GM23338 (cell line): ENCODE measurements around the gene DHX36. TPM values are rescaled to one million over a fixed set of nuclear protein-coding genes. Genes with fewer than 3 reads are reported as not detected.
A peak's percentile ranks its signal among the peaks of the same experiment; 100 is the strongest.

Experiments
- ATAC-seq: fragments of 200-7000 bp; cut with Tn5 transposase; 3 replicates; pipeline ENCODE4 v1.9.1; 2020
- DNase-seq: peaks from one replicate; pipeline ENCODE4 v3.0.0-alpha.2; 2015; ENCODE audit warnings: low spot score
- H2AFZ ChIP-seq: fragments of 200-600 bp; sonication (generic); 2 replicates; pipeline ENCODE4 v1.8.0; 2016; ENCODE audit warnings: antibody characterized with exemption, mild to moderate bottlenecking, moderate library complexity
- H3F3A ChIP-seq: fragments of 200-600 bp; sonication (generic); replicated peaks from 2 replicates; pipeline ENCODE4 v1.8.0; 2017; ENCODE audit warnings: antibody characterized with exemption, mixed run types, low read depth
- H3K27ac ChIP-seq: fragments of 200-600 bp; sonication (generic); 2 replicates; pipeline ENCODE4 v1.6.1; 2016; ENCODE audit warnings: low read depth
- H3K27me3 ChIP-seq: fragments of 200-600 bp; sonication (generic); 2 replicates; pipeline ENCODE4 v1.8.0; 2016; ENCODE audit warnings: mild to moderate bottlenecking, mixed run types, moderate library complexity; ENCODE audit not compliant: insufficient read depth
- H3K36me3 ChIP-seq: fragments of 200-600 bp; sonication (generic); 2 replicates; pipeline ENCODE4 v1.8.0; 2016; ENCODE audit warnings: mild to moderate bottlenecking; ENCODE audit not compliant: insufficient read depth
- H3K4me1 ChIP-seq: fragments of 200-600 bp; sonication (generic); 2 replicates; pipeline ENCODE4 v1.8.0; 2016; ENCODE audit warnings: mild to moderate bottlenecking, moderate library complexity; ENCODE audit not compliant: insufficient read depth
- H3K4me2 ChIP-seq: fragments of 200-600 bp; sonication (generic); 2 replicates; pipeline ENCODE4 v1.7.1; 2017; ENCODE audit warnings: mixed run types
- H3K4me3 ChIP-seq: fragments of 200-600 bp; sonication (generic); 2 replicates; pipeline ENCODE4 v1.6.1; 2016; ENCODE audit warnings: mixed run types
- H3K79me2 ChIP-seq: fragments of 200-600 bp; sonication (generic); replicated peaks from 2 replicates; pipeline ENCODE4 v1.8.0; 2017; ENCODE audit warnings: mild to moderate bottlenecking; ENCODE audit not compliant: insufficient read depth
- H3K9me2 ChIP-seq: fragments of 200-600 bp; sonication (generic); 2 replicates; pipeline ENCODE4 v1.8.0; 2017; ENCODE audit not compliant: insufficient read depth
- H4K20me1 ChIP-seq: fragments of 200-600 bp; sonication (generic); replicated peaks from 2 replicates; pipeline ENCODE4 v1.8.0; 2017; ENCODE audit warnings: mild to moderate bottlenecking; ENCODE audit not compliant: insufficient read depth
- H3K27ac Mint-ChIP-seq: 2 replicates; pipeline ENCODE4 v1.8.0; 2020; ENCODE audit warnings: inconsistent platforms, mild to moderate bottlenecking, moderate library complexity, mixed read lengths
- H3K27me3 Mint-ChIP-seq: 3 replicates; pipeline ENCODE4 v1.8.0; 2022; ENCODE audit warnings: low read depth, mild to moderate bottlenecking, moderate library complexity, mixed read lengths, inconsistent platforms; ENCODE audit not compliant: insufficient read depth, poor library complexity
- H3K36me3 Mint-ChIP-seq: 3 replicates; pipeline ENCODE4 v1.8.0; 2021; ENCODE audit warnings: low read depth, mild to moderate bottlenecking, inconsistent platforms, moderate library complexity, mixed read lengths
- H3K4me1 Mint-ChIP-seq: 3 replicates; pipeline ENCODE4 v1.8.0; 2020; ENCODE audit warnings: mild to moderate bottlenecking, inconsistent platforms, mixed read lengths
- H3K4me3 Mint-ChIP-seq: 3 replicates; pipeline ENCODE4 v1.8.0; 2021; ENCODE audit warnings: moderate library complexity, mild to moderate bottlenecking, inconsistent platforms, mixed read lengths
- H3K9me3 Mint-ChIP-seq: 3 replicates; pipeline ENCODE4 v1.8.0; 2020; ENCODE audit warnings: moderate library complexity, mild to moderate bottlenecking, inconsistent platforms, mixed read lengths
- EZH2 ChIP-seq: fragments of 200-600 bp; sonication (generic); IDR thresholded peaks from one replicate; pipeline ENCODE4 v1.8.0; 2017; ENCODE audit warnings: antibody characterized with exemption, mild to moderate bottlenecking, low read depth; ENCODE audit not compliant: unreplicated experiment
- NANOG ChIP-seq: IDR thresholded peaks from 2 replicates; pipeline ENCODE4 v1.6.1; 2016; ENCODE audit warnings: antibody characterized with exemption, borderline replicate concordance
- polyA plus RNA-seq: library from polyadenylated mRNA; unstranded; fragments of >200 nt; fragmentation: Nextera tagmentation; extraction: Ambion mirVana; gene quantifications from 2 replicates; pipeline ENCODE4 v1.2.1, GENCODE V29; 2016
- total RNA-seq: library from RNA; depleted of rRNA; stranded (reverse); fragments of >200 nt; shearing (Covaris generic); gene quantifications from 2 replicates; pipeline ENCODE4 v1.2.3, GENCODE V29; 2014
- TF ChIP-seq, protein P1 (sequence below): IDR thresholded peaks from 2 replicates; pipeline ENCODE4 v1.6.1; 2016; ENCODE audit warnings: antibody characterized with exemption
- TF ChIP-seq, protein P2 (sequence below): fragments of 250-450 bp; sonication (Bioruptor Pico); IDR thresholded peaks from 2 replicates; pipeline ENCODE4 v1.5.0; 2020; ENCODE audit warnings: mild to moderate bottlenecking, moderate library complexity
- TF ChIP-seq, protein P3 (sequence below), 2 experiments: fragments of 200-600 bp in 1 of 2; sonication (generic) in 1 of 2; conservative IDR thresholded peaks; 2 replicates each; pipeline versions ENCODE4 v1.5.1 to v1.6.1; 2016 to 2017; ENCODE audit warnings: antibody characterized with exemption in 2 of 2, low read depth in 2 of 2, mild to moderate bottlenecking in 2 of 2, moderate library complexity in 1 of 2

DHX36 gene
- total and polyA plus RNA-seq, 2 experiments from 2014 or later = 103 to 110 TPM

DNA sequence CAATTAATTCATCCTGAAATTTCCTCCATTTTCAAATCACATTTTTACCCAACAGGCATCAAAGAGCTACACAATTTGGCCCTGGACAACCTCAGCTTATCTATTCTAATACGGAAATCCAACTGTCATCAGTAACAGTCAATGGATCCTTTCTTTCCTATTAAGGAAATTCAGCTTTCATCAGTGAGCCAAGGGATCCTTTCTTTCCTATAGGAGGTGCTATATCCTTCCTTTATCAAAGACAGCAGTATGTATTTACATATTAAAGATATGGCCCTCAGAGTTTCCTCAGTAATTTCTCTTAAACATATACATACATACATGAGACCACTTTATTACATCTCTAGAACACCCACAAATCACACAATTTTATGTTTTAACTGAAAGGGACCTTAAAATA is 10.1 kb downstream of the DHX36 start:
- DNase-seq (peak; percentile 23), ATAC-seq (no peak)
- Mint-ChIP-seq H3K27ac (no peak overlapping the region), H3K4me1 (peaks cover 17% of the 10 kb centered on the region), H3K4me3 (no peak overlapping the region), H3K36me3 (peaks cover 52% of the 10 kb centered on the region), H3K9me3 (no peaks in the 10 kb centered on the region), H3K27me3 (no peaks in the 10 kb centered on the region)
- no peak for TF ChIP-seq NANOG
- no peak for TF ChIP-seq EZH2
- TF ChIP-seq, protein P1, sequence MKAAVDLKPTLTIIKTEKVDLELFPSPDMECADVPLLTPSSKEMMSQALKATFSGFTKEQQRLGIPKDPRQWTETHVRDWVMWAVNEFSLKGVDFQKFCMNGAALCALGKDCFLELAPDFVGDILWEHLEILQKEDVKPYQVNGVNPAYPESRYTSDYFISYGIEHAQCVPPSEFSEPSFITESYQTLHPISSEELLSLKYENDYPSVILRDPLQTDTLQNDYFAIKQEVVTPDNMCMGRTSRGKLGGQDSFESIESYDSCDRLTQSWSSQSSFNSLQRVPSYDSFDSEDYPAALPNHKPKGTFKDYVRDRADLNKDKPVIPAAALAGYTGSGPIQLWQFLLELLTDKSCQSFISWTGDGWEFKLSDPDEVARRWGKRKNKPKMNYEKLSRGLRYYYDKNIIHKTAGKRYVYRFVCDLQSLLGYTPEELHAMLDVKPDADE = no peak
- TF ChIP-seq, protein P2, sequence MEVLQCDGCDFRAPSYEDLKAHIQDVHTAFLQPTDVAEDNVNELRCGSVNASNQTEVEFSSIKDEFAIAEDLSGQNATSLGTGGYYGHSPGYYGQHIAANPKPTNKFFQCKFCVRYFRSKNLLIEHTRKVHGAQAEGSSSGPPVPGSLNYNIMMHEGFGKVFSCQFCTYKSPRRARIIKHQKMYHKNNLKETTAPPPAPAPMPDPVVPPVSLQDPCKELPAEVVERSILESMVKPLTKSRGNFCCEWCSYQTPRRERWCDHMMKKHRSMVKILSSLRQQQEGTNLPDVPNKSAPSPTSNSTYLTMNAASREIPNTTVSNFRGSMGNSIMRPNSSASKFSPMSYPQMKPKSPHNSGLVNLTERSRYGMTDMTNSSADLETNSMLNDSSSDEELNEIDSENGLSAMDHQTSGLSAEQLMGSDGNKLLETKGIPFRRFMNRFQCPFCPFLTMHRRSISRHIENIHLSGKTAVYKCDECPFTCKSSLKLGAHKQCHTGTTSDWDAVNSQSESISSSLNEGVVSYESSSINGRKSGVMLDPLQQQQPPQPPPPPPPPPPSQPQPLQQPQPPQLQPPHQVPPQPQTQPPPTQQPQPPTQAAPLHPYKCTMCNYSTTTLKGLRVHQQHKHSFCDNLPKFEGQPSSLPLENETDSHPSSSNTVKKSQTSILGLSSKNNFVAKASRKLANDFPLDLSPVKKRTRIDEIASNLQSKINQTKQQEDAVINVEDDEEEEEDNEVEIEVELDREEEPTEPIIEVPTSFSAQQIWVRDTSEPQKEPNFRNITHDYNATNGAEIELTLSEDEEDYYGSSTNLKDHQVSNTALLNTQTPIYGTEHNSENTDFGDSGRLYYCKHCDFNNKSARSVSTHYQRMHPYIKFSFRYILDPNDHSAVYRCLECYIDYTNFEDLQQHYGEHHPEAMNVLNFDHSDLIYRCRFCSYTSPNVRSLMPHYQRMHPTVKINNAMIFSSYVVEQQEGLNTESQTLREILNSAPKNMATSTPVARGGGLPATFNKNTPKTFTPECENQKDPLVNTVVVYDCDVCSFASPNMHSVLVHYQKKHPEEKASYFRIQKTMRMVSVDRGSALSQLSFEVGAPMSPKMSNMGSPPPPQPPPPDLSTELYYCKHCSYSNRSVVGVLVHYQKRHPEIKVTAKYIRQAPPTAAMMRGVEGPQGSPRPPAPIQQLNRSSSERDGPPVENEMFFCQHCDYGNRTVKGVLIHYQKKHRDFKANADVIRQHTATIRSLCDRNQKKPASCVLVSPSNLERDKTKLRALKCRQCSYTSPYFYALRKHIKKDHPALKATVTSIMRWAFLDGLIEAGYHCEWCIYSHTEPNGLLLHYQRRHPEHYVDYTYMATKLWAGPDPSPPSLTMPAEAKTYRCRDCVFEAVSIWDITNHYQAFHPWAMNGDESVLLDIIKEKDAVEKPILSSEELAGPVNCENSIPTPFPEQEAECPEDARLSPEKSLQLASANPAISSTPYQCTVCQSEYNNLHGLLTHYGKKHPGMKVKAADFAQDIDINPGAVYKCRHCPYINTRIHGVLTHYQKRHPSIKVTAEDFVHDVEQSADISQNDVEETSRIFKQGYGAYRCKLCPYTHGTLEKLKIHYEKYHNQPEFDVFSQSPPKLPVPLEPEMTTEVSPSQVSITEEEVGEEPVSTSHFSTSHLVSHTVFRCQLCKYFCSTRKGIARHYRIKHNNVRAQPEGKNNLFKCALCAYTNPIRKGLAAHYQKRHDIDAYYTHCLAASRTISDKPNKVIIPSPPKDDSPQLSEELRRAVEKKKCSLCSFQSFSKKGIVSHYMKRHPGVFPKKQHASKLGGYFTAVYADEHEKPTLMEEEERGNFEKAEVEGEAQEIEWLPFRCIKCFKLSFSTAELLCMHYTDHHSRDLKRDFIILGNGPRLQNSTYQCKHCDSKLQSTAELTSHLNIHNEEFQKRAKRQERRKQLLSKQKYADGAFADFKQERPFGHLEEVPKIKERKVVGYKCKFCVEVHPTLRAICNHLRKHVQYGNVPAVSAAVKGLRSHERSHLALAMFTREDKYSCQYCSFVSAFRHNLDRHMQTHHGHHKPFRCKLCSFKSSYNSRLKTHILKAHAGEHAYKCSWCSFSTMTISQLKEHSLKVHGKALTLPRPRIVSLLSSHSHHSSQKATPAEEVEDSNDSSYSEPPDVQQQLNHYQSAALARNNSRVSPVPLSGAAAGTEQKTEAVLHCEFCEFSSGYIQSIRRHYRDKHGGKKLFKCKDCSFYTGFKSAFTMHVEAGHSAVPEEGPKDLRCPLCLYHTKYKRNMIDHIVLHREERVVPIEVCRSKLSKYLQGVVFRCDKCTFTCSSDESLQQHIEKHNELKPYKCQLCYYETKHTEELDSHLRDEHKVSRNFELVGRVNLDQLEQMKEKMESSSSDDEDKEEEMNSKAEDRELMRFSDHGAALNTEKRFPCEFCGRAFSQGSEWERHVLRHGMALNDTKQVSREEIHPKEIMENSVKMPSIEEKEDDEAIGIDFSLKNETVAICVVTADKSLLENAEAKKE (CRISPR knock-in tag) = no peak
- TF ChIP-seq, protein P3, sequence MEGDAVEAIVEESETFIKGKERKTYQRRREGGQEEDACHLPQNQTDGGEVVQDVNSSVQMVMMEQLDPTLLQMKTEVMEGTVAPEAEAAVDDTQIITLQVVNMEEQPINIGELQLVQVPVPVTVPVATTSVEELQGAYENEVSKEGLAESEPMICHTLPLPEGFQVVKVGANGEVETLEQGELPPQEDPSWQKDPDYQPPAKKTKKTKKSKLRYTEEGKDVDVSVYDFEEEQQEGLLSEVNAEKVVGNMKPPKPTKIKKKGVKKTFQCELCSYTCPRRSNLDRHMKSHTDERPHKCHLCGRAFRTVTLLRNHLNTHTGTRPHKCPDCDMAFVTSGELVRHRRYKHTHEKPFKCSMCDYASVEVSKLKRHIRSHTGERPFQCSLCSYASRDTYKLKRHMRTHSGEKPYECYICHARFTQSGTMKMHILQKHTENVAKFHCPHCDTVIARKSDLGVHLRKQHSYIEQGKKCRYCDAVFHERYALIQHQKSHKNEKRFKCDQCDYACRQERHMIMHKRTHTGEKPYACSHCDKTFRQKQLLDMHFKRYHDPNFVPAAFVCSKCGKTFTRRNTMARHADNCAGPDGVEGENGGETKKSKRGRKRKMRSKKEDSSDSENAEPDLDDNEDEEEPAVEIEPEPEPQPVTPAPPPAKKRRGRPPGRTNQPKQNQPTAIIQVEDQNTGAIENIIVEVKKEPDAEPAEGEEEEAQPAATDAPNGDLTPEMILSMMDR (conservative IDR thresholded peaks at IDR 0.05; ENCODE audit: low read depth in 2 of 2) = peak in 1 of 2 experiments; percentile 56; a peak in 3 of 4 replicates
- no peak overlapping the region for H2AFZ ChIP-seq
- H3F3A ChIP-seq = no peaks in the 10 kb centered on the region
- peaks cover 68% of the 10 kb centered on the region for H3K79me2 ChIP-seq
- no peaks in the 10 kb centered on the region for H3K9me2 ChIP-seq
- no peaks in the 10 kb centered on the region for H3K27me3 ChIP-seq
- H4K20me1 ChIP-seq = peaks cover 36% of the 10 kb centered on the region
- no peak overlapping the region for H3K27ac ChIP-seq
- H3K4me3 ChIP-seq = no peak overlapping the region
- H3K4me2 ChIP-seq = no peak overlapping the region
- H3K36me3 ChIP-seq = peaks cover 51% of the 10 kb centered on the region
- peaks cover 18% of the 10 kb centered on the region for H3K4me1 ChIP-seq
